Pancreas (tissue), 10 donors: Measurements from ENCODE around the gene RAB1B. TPM values are rescaled to one million over a fixed set of nuclear protein-coding genes. Genes with fewer than 3 reads are reported as not detected.
"Not testable (repeated sequence)": the region's sequence is repeated elsewhere in the genome, so short reads cannot be mapped to it uniquely, and the experiment has no call there.

ENCODE experiments used
- ATAC-seq, 4 donors: fragments of 200-7000 bp; cut with Tn5 transposase; one replicate each; pipeline versions ENCODE4 v1.8.0 to v1.9.1; 2020; ENCODE audit warnings: mild to moderate bottlenecking in 4 of 4, moderate library complexity in 4 of 4
- DNase-seq, 6 donors: peaks; one replicate each; pipeline ENCODE4 v3.0.0-alpha.2; 2020
- FAIRE-seq: peaks from 2 replicates; lab custom pipeline; 2012; peaks lifted over from hg19 to GRCh38; lab: Jason Lieb, UNC
- H3K27ac ChIP-seq, 4 donors: fragments of 200-600 bp; sonication (generic); 1 replicate in 3 of 4; 2 replicates in 1 of 4; pipeline versions ENCODE4 v1.5.0 to v1.8.0; 2020
- H3K27me3 ChIP-seq, 4 donors: fragments of 200-600 bp; one replicate each; pipeline ENCODE4 v1.8.0; 2021
- H3K36me3 ChIP-seq, 3 donors: fragments of 200-600 bp; sonication (generic) in 1 of 3; one replicate each; pipeline versions ENCODE4 v1.5.0 to v1.8.0; 2020 to 2021
- H3K4me1 ChIP-seq, 3 donors: fragments of 200-600 bp; one replicate each; pipeline ENCODE4 v1.8.0; 2021
- H3K4me3 ChIP-seq, 4 donors: fragments of 200-600 bp; sonication (generic) in 2 of 4; one replicate each; pipeline versions ENCODE4 v1.5.0 to v1.8.0; 2020 to 2021
- H3K9me3 ChIP-seq, 4 donors: fragments of 200-600 bp; one replicate each; pipeline ENCODE4 v1.8.0; 2021
- WGBS, 2 donors: extraction: QIAGEN DNeasy Blood & Tissue Kit; methylation state at CpG; one replicate each; pipeline ENCODE4 v1.1.7; 2013; 5-methylcytosine and 5-hydroxymethylcytosine counted together
- intact Hi-C, 3 donors: fragments of 100-400 bp; cut with DNase I; formaldehyde crosslinking; loops; one replicate each; pipeline versions ENCODE4 v1.11.1 to v1.14.2; 2022
- polyA plus RNA-seq, 2 donors: library from polyadenylated mRNA; stranded (reverse); fragments of 200-250 nt; gene quantifications; one replicate each; pipeline ENCODE4 v1.2.3, GENCODE V29; 2013
- total RNA-seq, 6 donors: library from RNA; stranded (reverse); fragmentation: NEBNext Ultra II Directional in 4 of 6; extraction: Animal tissue kit (Norgen Biotek cat#: 25700) in 4 of 6; gene quantifications; one replicate each; pipeline versions ENCODE4 v1.2.1 to v1.2.4, GENCODE V29; 2021 to 2023
- TF ChIP-seq, protein P1 (sequence below), 4 donors: fragments of 200-600 bp; sonication (generic) in 3 of 4; IDR thresholded peaks; one replicate each; pipeline versions ENCODE4 v1.5.0 to v1.8.0; 2021; ENCODE audit warnings: antibody characterized with exemption in 4 of 4
- donor health status: healthy with polysubstance abuse.
- donor health status: DM: no; HTN: no; CAD: no; lungs with moderate emphysema.
- donor health status: DM: no; HTN: no; CAD: no.
- donor health status: control.
- donor health status: control.
- donor health status: Bipolar disorder and iron deficiency.
- donor health status: DM: yes; HTN: yes; CAD: no.
- donor health status: DM: no; HTN: no; CAD: no.
- donor health status: DM: no; HTN: no; CAD: no.
- donor health status: DM: yes; HTN: yes; CAD: no.

Gene RAB1B
- total and polyA plus RNA-seq, 8 donors: 36.8 to 96.2 (median 55.1) TPM

DNA sequence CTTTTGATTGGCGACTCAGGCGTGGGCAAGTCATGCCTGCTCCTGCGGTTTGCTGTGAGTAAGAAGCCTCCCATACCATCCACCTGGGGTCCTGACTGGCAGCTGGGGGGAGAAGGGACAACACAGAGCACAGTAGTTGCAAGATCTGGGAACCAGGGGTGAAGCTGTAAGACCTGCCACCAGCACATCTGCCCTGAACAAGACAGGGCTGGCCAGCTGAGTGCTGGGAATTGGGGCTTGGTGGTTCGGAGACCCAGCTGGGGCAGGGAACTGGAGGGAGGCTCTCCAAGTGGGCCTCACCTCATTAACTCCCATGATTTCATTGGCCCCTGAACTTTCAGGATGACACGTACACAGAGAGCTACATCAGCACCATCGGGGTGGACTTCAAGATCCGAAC is 3.4 kb downstream of the RAB1B start:
- Histone ChIP-seq H3K9me3 (no peaks in the 10 kb centered on the region), H3K27me3 (no peaks in the 10 kb centered on the region), H3K27ac (no peak overlapping the region), H3K36me3 (peaks cover 0 to 34% (median 29%) of the 10 kb centered on the region in 3 donors), H3K4me3 (no peak overlapping the region), H3K4me1 (no peaks in the 10 kb centered on the region)
- ATAC-seq (no peak), DNase-seq (no peak), FAIRE-seq (no peak)
- WGBS, 2 donors: 89 to 93% methylated on average over 7 of the region's 7 CpGs
- TF ChIP-seq, protein P1, sequence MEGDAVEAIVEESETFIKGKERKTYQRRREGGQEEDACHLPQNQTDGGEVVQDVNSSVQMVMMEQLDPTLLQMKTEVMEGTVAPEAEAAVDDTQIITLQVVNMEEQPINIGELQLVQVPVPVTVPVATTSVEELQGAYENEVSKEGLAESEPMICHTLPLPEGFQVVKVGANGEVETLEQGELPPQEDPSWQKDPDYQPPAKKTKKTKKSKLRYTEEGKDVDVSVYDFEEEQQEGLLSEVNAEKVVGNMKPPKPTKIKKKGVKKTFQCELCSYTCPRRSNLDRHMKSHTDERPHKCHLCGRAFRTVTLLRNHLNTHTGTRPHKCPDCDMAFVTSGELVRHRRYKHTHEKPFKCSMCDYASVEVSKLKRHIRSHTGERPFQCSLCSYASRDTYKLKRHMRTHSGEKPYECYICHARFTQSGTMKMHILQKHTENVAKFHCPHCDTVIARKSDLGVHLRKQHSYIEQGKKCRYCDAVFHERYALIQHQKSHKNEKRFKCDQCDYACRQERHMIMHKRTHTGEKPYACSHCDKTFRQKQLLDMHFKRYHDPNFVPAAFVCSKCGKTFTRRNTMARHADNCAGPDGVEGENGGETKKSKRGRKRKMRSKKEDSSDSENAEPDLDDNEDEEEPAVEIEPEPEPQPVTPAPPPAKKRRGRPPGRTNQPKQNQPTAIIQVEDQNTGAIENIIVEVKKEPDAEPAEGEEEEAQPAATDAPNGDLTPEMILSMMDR (IDR thresholded peaks at IDR 0.05): no peak
- intact Hi-C loops: no loop called here

DNA sequence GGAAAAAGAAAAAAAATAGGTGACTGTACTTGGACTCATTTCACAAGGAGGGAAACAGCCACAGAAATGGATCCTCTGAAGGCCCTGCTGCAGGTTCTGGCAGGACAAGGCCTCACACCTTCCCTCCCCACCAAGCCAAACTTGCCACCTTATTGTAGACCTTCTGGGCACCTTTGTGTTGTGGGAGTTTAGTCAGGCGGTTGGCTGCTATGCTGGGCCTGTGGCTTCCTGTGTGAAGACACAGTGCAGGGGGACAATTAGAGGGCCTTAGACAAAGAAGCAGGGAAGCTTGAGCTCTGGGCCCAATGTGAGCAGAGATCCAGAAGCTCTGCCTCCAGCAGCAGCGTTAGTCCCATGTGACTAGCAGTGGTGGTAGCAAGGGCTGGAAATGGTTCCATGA is 4.2 kb downstream of the RAB1B start:
- 95 to 97% methylated on average over 2 of the region's 2 CpGs for WGBS, 2 donors
- intact Hi-C loops: no loop called here

DNA sequence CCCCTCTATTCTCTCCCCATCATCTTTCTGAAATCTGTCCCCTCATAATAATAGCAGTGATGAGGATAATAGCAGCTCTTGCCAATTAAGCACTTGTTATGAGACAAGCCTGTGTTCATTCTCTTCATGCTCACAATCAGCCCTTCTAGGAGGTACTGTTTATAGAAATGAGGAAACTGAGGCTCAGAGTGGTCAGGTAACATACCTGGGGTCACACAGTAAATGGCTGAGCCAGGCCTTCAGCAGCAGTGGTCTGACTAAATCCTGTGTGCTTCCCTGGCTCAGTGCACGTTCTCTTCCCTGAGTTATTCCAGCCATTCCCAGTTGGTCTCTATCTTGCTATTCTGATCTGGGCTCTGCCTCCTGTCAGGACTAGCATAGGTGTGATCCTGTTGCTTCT is 5.8 kb downstream of the RAB1B start:
- intact Hi-C loops: no loop called here
- no peak for DNase-seq

More for the DNA sequence above, 4.2 kb downstream of the RAB1B start:
- TF ChIP-seq, protein P1 (IDR thresholded peaks at IDR 0.05): no peak
- FAIRE-seq (no peak), ATAC-seq (no peak), DNase-seq (no peak)
- Histone ChIP-seq H3K27ac (no peak overlapping the region), H3K36me3 (peaks cover 0 to 34% (median 29%) of the 10 kb centered on the region in 3 donors), H3K4me1 (peaks cover 0 to 3% (median 0%) of the 10 kb centered on the region in 3 donors), H3K9me3 (no peaks in the 10 kb centered on the region), H3K27me3 (no peaks in the 10 kb centered on the region), H3K4me3 (no peak overlapping the region)

DNA sequence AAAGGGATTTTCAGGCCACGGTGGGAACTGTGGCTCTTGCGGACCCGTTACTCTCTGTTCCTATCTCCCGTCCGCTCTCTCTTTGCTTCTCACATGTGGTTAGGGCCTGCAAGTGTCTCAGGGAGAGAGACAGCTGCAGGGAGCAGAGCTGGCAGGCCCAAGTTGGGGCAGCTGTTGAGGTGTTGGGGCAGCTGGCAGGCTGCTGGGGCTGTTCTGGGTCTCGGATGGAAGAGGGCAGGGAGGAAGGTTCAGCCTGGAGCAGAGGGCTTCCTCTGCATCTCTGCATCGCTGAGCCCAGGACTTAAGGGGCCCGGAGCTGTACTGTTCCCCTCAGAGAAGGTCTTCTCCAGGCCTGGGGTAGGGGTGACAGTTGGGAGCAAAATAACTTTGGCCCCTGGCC is 7.0 kb downstream of the RAB1B start:
- DNase-seq: no peak
- Histone ChIP-seq H3K9me3 (no peaks in the 10 kb centered on the region), H3K27me3 (no peaks in the 10 kb centered on the region), H3K36me3 (peaks cover 0 to 34% (median 29%) of the 10 kb centered on the region in 3 donors), H3K27ac (no peak overlapping the region), H3K4me1 (peaks cover 0 to 3% (median 0%) of the 10 kb centered on the region in 3 donors), H3K4me3 (no peak overlapping the region)
- TF ChIP-seq, protein P1 (IDR thresholded peaks at IDR 0.05): no peak
- no peak for ATAC-seq
- 91 to 92% methylated on average over 7 to 8 of the region's 8 CpGs for WGBS, 2 donors
- intact Hi-C loops: no loop called here
- no peak for FAIRE-seq

More for the DNA sequence above, 5.8 kb downstream of the RAB1B start:
- TF ChIP-seq, protein P1 (IDR thresholded peaks at IDR 0.05): no peak
- no peaks in the 10 kb centered on the region for H3K9me3 ChIP-seq
- H3K27ac ChIP-seq: no peak overlapping the region
- peaks cover 0 to 34% (median 29%) of the 10 kb centered on the region in 3 donors for H3K36me3 ChIP-seq
- WGBS, 2 donors: 77 to 79% methylated on average over 1 of the region's 1 CpG
- FAIRE-seq: no peak
- no peak overlapping the region for H3K4me3 ChIP-seq
- ATAC-seq: no peak
- H3K27me3 ChIP-seq: no peaks in the 10 kb centered on the region
- H3K4me1 ChIP-seq: peaks cover 0 to 3% (median 0%) of the 10 kb centered on the region in 3 donors

DNA sequence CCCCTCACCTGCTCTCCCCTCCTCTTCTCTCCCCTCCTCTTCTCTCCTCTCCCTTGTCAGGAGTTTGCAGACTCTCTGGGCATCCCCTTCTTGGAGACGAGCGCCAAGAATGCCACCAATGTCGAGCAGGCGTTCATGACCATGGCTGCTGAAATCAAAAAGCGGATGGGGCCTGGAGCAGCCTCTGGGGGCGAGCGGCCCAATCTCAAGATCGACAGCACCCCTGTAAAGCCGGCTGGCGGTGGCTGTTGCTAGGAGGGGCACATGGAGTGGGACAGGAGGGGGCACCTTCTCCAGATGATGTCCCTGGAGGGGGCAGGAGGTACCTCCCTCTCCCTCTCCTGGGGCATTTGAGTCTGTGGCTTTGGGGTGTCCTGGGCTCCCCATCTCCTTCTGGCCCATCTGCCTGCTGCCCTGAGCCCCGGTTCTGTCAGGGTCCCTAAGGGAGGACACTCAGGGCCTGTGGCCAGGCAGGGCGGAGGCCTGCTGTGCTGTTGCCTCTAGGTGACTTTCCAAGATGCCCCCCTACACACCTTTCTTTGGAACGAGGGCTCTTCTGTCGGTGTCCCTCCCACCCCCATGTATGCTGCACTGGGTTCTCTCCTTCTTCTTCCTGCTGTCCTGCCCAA is 7.7 kb downstream of the RAB1B start:
- 88 to 90% methylated on average over 14 of the region's 14 CpGs for WGBS, 2 donors
- H3K27ac ChIP-seq: no peak overlapping the region
- no peaks in the 10 kb centered on the region for H3K27me3 ChIP-seq
- no peak overlapping the region for H3K4me3 ChIP-seq
- TF ChIP-seq, protein P1 (IDR thresholded peaks at IDR 0.05): no peak
- no peak for ATAC-seq
- H3K9me3 ChIP-seq: no peaks in the 10 kb centered on the region
- no peak for FAIRE-seq
- intact Hi-C loops: no loop called here
- peak in 1 of 6 donors; percentile 61 for DNase-seq
- peaks cover 0 to 34% (median 29%) of the 10 kb centered on the region in 3 donors for H3K36me3 ChIP-seq
- H3K4me1 ChIP-seq: peaks cover 0 to 3% (median 0%) of the 10 kb centered on the region in 3 donors

DNA sequence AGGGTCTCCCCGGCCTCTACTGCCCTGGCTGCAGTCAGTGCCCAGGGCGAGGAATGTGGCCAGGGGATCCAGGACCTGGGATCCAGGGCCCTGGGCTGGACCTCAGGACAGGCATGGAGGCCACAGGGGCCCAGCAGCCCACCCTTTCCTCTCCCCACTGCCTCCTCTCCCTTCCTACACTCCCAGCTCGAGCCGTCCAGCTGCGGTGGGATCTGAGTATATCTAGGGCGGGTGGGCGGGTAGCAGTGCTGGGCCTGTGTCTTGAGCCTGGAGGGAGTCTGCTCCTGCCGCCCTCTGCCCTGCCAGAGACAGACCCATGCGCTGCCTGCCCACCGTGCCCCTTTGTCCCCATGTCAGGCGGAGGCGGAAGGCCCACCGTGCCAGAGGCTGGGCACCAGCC is 8.2 kb downstream of the RAB1B start:
- H3K4me1 ChIP-seq, H3K27me3 ChIP-seq, FAIRE-seq, H3K27ac ChIP-seq, ATAC-seq, H3K4me3 ChIP-seq, intact Hi-C loops, H3K9me3 ChIP-seq: not testable (repeated sequence)
- peaks cover 0 to 34% (median 29%) of the 10 kb centered on the region in 3 donors for H3K36me3 ChIP-seq
- DNase-seq: peak in 1 of 6 donors; percentile 64
- 85 to 90% methylated on average over 11 to 13 of the region's 13 CpGs for WGBS, 2 donors

DNA sequence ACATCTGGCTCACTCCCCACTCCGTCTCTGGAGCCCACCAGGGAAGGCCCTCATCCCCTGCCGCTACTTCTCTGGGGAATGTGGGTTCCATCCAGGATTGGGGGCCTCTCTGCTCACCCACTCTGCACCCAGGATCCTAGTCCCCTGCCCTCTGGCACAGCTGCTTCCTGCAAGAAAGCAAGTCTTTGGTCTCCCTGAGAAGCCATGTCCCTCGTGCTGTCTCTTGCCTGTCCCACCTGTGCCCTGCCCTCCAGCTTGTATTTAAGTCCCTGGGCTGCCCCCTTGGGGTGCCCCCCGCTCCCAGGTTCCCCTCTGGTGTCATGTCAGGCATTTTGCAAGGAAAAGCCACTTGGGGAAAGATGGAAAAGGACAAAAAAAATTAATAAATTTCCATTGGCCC is 8.6 kb downstream of the RAB1B start:
- H3K27ac ChIP-seq, FAIRE-seq, ATAC-seq, intact Hi-C loops, H3K4me1 ChIP-seq, H3K27me3 ChIP-seq, H3K4me3 ChIP-seq, H3K9me3 ChIP-seq: not testable (repeated sequence)
- peaks cover 0 to 33% (median 27%) of the 10 kb centered on the region in 3 donors for H3K36me3 ChIP-seq
- WGBS, 2 donors: 78 to 84% methylated on average over 4 of the region's 4 CpGs
- DNase-seq: peak in 1 of 6 donors; percentile 38
